HepG2 (cell line): ENCODE results near the gene PPM1H. TPM values are rescaled to one million over a fixed set of nuclear protein-coding genes. Genes with fewer than 3 reads are reported as not detected.

ENCODE experiments used
- AKAP8 ChIP-seq: sonication (generic); formaldehyde crosslinking; IDR thresholded peaks from 2 replicates; pipeline ENCODE4 v1.5.1; 2020; ENCODE audit warnings: mild to moderate bottlenecking, missing genetic modification reagents
- ATF4 ChIP-seq, 2 experiments: fragments of 450-650 bp in 1 of 2; sonication (generic) in 1 of 2; formaldehyde crosslinking; IDR thresholded peaks; 2 replicates each; pipeline versions ENCODE4 v1.5.0 to v1.8.0; 2020 to 2022; ENCODE audit warnings: mild to moderate bottlenecking in 1 of 2, missing genetic modification reagents in 1 of 2
- CSRNP2 ChIP-seq: sonication (generic); formaldehyde crosslinking; conservative IDR thresholded peaks from 2 replicates; pipeline ENCODE4 v1.8.0; 2022; ENCODE audit warnings: low read depth, missing genetic modification reagents
- ELF1 ChIP-seq: sonication (generic); formaldehyde crosslinking; IDR thresholded peaks from 2 replicates; pipeline ENCODE4 v1.4.0; 2020; ENCODE audit warnings: missing genetic modification reagents
- GABPA ChIP-seq, 2 experiments: IDR thresholded peaks; 2 replicates each; pipeline ENCODE4 v1.6.1; 2011 to 2016; ENCODE audit warnings: low read depth in 2 of 2, low read length in 1 of 2, missing biosample characterization in 1 of 2, missing genetic modification characterization in 1 of 2
- MATR3 ChIP-seq: sonication (generic); formaldehyde crosslinking; IDR thresholded peaks from 2 replicates; pipeline ENCODE4 v1.4.0; 2020; ENCODE audit warnings: missing genetic modification reagents
- MIER2 ChIP-seq: IDR thresholded peaks from 2 replicates; pipeline ENCODE4 v1.6.1; 2016; ENCODE audit warnings: missing biosample characterization, missing genetic modification reagents
- NCOA2 ChIP-seq: sonication (generic); formaldehyde crosslinking; IDR thresholded peaks from 2 replicates; pipeline ENCODE4 v1.8.0; 2022; ENCODE audit warnings: inconsistent platforms
- NKX3-1 ChIP-seq: sonication (generic); formaldehyde crosslinking; IDR thresholded peaks from 2 replicates; pipeline ENCODE4 v1.5.0; 2020; ENCODE audit warnings: missing genetic modification reagents
- RAD51 ChIP-seq: fragments of 450-650 bp; IDR thresholded peaks from 2 replicates; pipeline ENCODE4 v1.6.1; 2016; ENCODE audit warnings: borderline replicate concordance
- RFX1 ChIP-seq: fragments of 450-650 bp; IDR thresholded peaks from 2 replicates; pipeline ENCODE4 v1.6.1; 2017
- SP1 ChIP-seq, 2 experiments: fragments of 450-650 bp in 1 of 2; sonication (generic) in 1 of 2; formaldehyde crosslinking in 1 of 2; IDR thresholded peaks; 2 replicates each; pipeline versions ENCODE4 v1.4.0 to v1.6.1; 2016 to 2020; ENCODE audit warnings: missing genetic modification reagents in 1 of 2
- SP140L ChIP-seq: sonication (generic); formaldehyde crosslinking; IDR thresholded peaks from 2 replicates; pipeline ENCODE4 v1.4.0; 2020; ENCODE audit warnings: missing genetic modification reagents, borderline replicate concordance
- THAP7 ChIP-seq: sonication (generic); formaldehyde crosslinking; IDR thresholded peaks from 2 replicates; pipeline ENCODE4 v1.8.1; 2023; ENCODE audit warnings: mild to moderate bottlenecking, missing genetic modification reagents
- ZBTB37 ChIP-seq: sonication (generic); formaldehyde crosslinking; IDR thresholded peaks from 2 replicates; pipeline ENCODE4 v1.4.0; 2020; ENCODE audit warnings: mild to moderate bottlenecking, missing genetic modification reagents
- ZNF251 ChIP-seq: sonication (generic); formaldehyde crosslinking; IDR thresholded peaks from 2 replicates; pipeline ENCODE4 v1.9.0; 2021; ENCODE audit warnings: mild to moderate bottlenecking, missing genetic modification reagents
- ZNF331 ChIP-seq: sonication (generic); formaldehyde crosslinking; IDR thresholded peaks from 2 replicates; pipeline ENCODE4 v1.4.0; 2020; ENCODE audit warnings: missing genetic modification reagents
- ZNF350 ChIP-seq: sonication (generic); formaldehyde crosslinking; IDR thresholded peaks from 2 replicates; pipeline ENCODE4 v1.4.0; 2020; ENCODE audit warnings: mild to moderate bottlenecking, low read depth, missing genetic modification reagents, borderline replicate concordance
- ZNF382 ChIP-seq: sonication (generic); formaldehyde crosslinking; IDR thresholded peaks from 2 replicates; pipeline ENCODE4 v1.5.0; 2020; ENCODE audit warnings: missing genetic modification reagents, mild to moderate bottlenecking, borderline replicate concordance
- ZNF546 ChIP-seq: sonication (generic); formaldehyde crosslinking; conservative IDR thresholded peaks from 2 replicates; pipeline ENCODE4 v1.8.1; 2023; ENCODE audit warnings: mild to moderate bottlenecking, missing genetic modification reagents
- ZNF580 ChIP-seq: IDR thresholded peaks from 2 replicates; pipeline ENCODE4 v1.6.1; 2016; ENCODE audit warnings: low read depth, borderline replicate concordance
- ZNF614 ChIP-seq: IDR thresholded peaks from 2 replicates; pipeline ENCODE4 v1.6.1; 2018; ENCODE audit warnings: missing biosample characterization, missing genetic modification reagents, inconsistent platforms, borderline replicate concordance
- polyA plus RNA-seq, 8 experiments: library from polyadenylated mRNA; depleted of rRNA in 3 of 8; stranded (reverse) in 7 of 8; unstranded in 1 of 8; fragments of >200 nt; fragmentation: Illumina TruSeq in 4 of 8; extraction: Trizol in 4 of 8; gene quantifications; 2 replicates each; pipeline versions ENCODE4 v1.2.1 to v1.2.3, GENCODE V29; 2011 to 2016; ENCODE audit warnings: low read depth in 4 of 8, missing spikeins in 1 of 8, mixed read lengths in 1 of 8; ENCODE audit not compliant: insufficient read depth in 1 of 8
- total RNA-seq, 5 experiments: library from RNA; depleted of rRNA; stranded (reverse); fragments of >200 nt; fragmentation: Illumina TruSeq; extraction: Trizol; gene quantifications; 2 replicates each; pipeline ENCODE4 v1.2.3, GENCODE V29; 2016; ENCODE audit warnings: low read depth in 1 of 5

Gene PPM1H
- total and polyA plus RNA-seq, 2 of the 13 experiments (the other 11 are each of a cell fraction or from before 2014, with no cell fraction given): 29.1 to 38.1 TPM

- TF ChIP-seq CSRNP2 (CRISPR knock-in tag): no peak
- TF ChIP-seq ZNF251 (CRISPR knock-in tag): no peak
- TF ChIP-seq ZNF350: no peak
- TF ChIP-seq THAP7: no peak
- no peak for TF ChIP-seq MIER2 (CRISPR knock-in tag)
- TF ChIP-seq ATF4 (CRISPR knock-in tag; IDR thresholded peaks at IDR 0.05): peak in 1 of 2 experiments; percentile 69; a peak in 2 of 4 replicates
- TF ChIP-seq ELF1: peak; percentile 34; the same call in 1 of the 2 replicates
- no peak for TF ChIP-seq SP140L (CRISPR knock-in tag)
- no peak for TF ChIP-seq RAD51
- no peak for TF ChIP-seq ZBTB37 (CRISPR knock-in tag)
- TF ChIP-seq ZNF331 (CRISPR knock-in tag): peak; percentile 68; the same call in 1 of the 2 replicates
- no peak for TF ChIP-seq AKAP8
- no peak for TF ChIP-seq SP1 (IDR thresholded peaks at IDR 0.05)
- no peak for TF ChIP-seq SP1 (CRISPR knock-in tag; IDR thresholded peaks at IDR 0.05)
- peak; percentile 53; the same call in 1 of the 2 replicates for TF ChIP-seq ZNF614 (CRISPR knock-in tag)
- no peak for TF ChIP-seq ZNF580 (CRISPR knock-in tag)
- no peak for TF ChIP-seq MATR3 (CRISPR knock-in tag)
- no peak for TF ChIP-seq NKX3-1
- no peak for TF ChIP-seq GABPA (IDR thresholded peaks at IDR 0.05; ENCODE audit: low read depth, low read length)
- TF ChIP-seq GABPA (CRISPR knock-in tag; IDR thresholded peaks at IDR 0.05; ENCODE audit: low read depth): no peak
- no peak for TF ChIP-seq ZNF382 (CRISPR knock-in tag)
- no peak for TF ChIP-seq RFX1
- no peak for TF ChIP-seq NCOA2 (CRISPR knock-in tag)
- no peak for TF ChIP-seq ZNF546 (CRISPR knock-in tag)
Observed at GRCh38 chr12:62928632-62929031, 6.3 kb downstream of the PPM1H start (continued).
